ENCODE results near the gene CDH23. TPM values are rescaled to one million over a fixed set of nuclear protein-coding genes. Genes with fewer than 3 reads are reported as not detected.

The CDH23 gene
- total and polyA plus RNA-seq, 9 of the 15 experiments (the other 6 are each of a cell fraction or from before 2014, with no cell fraction given), result 0.18 to 1.2 (median 0.47) TPM

DNA sequence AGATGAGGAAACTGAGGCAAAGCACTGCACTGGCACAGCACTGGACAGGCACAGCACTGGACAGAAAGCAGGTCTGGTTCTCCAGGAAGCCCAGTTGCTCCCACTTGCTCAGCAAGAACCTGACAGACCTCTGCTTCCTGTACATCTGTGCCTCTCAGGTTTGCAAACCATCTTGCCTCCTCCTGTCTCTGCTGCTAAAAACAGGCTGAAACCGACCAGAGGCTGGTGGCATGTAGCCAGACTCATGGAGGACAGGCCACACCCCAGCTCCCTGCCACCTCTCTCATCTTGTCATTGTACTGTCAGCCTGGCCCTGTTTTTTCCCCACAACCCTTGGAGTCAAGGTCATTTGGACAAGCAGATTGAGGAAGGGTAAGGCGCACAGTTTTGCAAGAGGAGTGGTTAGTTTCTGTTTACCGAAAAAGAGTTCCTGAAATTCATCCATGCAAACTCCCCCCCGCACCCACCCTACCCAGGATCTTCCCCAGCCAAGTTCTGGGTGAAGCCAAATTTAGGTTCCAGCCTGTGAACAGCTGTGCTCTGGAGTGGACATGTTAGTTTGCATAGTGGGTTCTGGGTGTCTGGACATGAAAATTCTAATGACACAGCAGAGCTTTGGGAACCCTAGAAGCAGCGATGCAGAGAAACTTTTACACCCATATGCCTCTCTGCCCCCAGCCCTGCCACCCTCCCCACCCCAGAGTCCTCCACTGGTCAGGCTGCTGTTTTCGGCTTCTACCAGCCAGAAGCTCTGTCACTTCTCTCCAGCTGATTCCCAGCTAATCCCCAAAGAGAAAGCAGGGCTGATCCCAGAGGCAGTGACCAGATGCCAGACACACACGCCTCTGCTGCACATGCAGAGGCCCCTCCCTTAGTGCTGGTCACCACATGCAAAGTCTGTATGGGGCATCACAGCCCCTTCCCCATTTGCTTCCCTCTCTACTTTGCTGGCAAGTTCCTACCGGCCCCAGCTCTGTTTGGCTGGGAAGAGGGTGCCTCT is 331.3 kb downstream of the CDH23 start (continued):
- TF ChIP-seq, protein P1, sequence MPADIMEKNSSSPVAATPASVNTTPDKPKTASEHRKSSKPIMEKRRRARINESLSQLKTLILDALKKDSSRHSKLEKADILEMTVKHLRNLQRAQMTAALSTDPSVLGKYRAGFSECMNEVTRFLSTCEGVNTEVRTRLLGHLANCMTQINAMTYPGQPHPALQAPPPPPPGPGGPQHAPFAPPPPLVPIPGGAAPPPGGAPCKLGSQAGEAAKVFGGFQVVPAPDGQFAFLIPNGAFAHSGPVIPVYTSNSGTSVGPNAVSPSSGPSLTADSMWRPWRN (IDR thresholded peaks at IDR 0.05; ENCODE audit: low read depth), result no peak
- TF ChIP-seq, protein P2, sequence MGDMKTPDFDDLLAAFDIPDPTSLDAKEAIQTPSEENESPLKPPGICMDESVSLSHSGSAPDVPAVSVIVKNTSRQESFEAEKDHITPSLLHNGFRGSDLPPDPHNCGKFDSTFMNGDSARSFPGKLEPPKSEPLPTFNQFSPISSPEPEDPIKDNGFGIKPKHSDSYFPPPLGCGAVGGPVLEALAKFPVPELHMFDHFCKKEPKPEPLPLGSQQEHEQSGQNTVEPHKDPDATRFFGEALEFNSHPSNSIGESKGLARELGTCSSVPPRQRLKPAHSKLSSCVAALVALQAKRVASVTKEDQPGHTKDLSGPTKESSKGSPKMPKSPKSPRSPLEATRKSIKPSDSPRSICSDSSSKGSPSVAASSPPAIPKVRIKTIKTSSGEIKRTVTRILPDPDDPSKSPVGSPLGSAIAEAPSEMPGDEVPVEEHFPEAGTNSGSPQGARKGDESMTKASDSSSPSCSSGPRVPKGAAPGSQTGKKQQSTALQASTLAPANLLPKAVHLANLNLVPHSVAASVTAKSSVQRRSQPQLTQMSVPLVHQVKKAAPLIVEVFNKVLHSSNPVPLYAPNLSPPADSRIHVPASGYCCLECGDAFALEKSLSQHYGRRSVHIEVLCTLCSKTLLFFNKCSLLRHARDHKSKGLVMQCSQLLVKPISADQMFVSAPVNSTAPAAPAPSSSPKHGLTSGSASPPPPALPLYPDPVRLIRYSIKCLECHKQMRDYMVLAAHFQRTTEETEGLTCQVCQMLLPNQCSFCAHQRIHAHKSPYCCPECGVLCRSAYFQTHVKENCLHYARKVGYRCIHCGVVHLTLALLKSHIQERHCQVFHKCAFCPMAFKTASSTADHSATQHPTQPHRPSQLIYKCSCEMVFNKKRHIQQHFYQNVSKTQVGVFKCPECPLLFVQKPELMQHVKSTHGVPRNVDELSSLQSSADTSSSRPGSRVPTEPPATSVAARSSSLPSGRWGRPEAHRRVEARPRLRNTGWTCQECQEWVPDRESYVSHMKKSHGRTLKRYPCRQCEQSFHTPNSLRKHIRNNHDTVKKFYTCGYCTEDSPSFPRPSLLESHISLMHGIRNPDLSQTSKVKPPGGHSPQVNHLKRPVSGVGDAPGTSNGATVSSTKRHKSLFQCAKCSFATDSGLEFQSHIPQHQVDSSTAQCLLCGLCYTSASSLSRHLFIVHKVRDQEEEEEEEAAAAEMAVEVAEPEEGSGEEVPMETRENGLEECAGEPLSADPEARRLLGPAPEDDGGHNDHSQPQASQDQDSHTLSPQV (IDR thresholded peaks at IDR 0.05), result peak; percentile 43; the same call in 1 of the 2 replicates
- TF ChIP-seq U2AF1 (optimal IDR thresholded peaks at IDR 0.05; ENCODE audit: low read depth, low read length) (no peak), NCOR1 (IDR thresholded peaks at IDR 0.05) (no peak), ZNF696 (CRISPR knock-in tag; conservative IDR thresholded peaks at IDR 0.05) (no peak), ZNF224 (CRISPR knock-in tag; IDR thresholded peaks at IDR 0.05) (no peak), ESRRA (IDR thresholded peaks at IDR 0.05; ENCODE audit: borderline replicate concordance, low read depth) (peak; percentile 96), HDAC2 (IDR thresholded peaks at IDR 0.05) (peak; percentile 13; the same call in 1 of the 2 replicates), BCOR (IDR thresholded peaks at IDR 0.05) (peak; percentile 89), TRIM28 (IDR thresholded peaks at IDR 0.05) (no peak), GABPA (tag; conservative IDR thresholded peaks at IDR 0.05; ENCODE audit: low read depth) (no peak), SETDB1 (IDR thresholded peaks at IDR 0.05; ENCODE audit: low read length) (no peak), PTBP1 (IDR thresholded peaks at IDR 0.05; ENCODE audit: low read depth, low read length) (no peak), CHD4 (IDR thresholded peaks at IDR 0.05; ENCODE audit: insufficient read depth, insufficient replicate concordance, low read depth, low read length, poor library complexity, severe bottlenecking) (peak; percentile 19), NFIC (IDR thresholded peaks at IDR 0.05) (peak; percentile 82)
- TF ChIP-seq, protein P3, sequence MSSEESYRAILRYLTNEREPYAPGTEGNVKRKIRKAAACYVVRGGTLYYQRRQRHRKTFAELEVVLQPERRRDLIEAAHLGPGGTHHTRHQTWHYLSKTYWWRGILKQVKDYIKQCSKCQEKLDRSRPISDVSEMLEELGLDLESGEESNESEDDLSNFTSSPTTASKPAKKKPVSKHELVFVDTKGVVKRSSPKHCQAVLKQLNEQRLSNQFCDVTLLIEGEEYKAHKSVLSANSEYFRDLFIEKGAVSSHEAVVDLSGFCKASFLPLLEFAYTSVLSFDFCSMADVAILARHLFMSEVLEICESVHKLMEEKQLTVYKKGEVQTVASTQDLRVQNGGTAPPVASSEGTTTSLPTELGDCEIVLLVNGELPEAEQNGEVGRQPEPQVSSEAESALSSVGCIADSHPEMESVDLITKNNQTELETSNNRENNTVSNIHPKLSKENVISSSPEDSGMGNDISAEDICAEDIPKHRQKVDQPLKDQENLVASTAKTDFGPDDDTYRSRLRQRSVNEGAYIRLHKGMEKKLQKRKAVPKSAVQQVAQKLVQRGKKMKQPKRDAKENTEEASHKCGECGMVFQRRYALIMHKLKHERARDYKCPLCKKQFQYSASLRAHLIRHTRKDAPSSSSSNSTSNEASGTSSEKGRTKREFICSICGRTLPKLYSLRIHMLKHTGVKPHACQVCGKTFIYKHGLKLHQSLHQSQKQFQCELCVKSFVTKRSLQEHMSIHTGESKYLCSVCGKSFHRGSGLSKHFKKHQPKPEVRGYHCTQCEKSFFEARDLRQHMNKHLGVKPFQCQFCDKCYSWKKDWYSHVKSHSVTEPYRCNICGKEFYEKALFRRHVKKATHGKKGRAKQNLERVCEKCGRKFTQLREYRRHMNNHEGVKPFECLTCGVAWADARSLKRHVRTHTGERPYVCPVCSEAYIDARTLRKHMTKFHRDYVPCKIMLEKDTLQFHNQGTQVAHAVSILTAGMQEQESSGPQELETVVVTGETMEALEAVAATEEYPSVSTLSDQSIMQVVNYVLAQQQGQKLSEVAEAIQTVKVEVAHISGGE (CRISPR knock-in tag; IDR thresholded peaks at IDR 0.05), result 0 out of 6 replicates have a peak, but pooled peaks of 1 of the 3 experiments have one; percentile 2
- TF ChIP-seq, protein P4, sequence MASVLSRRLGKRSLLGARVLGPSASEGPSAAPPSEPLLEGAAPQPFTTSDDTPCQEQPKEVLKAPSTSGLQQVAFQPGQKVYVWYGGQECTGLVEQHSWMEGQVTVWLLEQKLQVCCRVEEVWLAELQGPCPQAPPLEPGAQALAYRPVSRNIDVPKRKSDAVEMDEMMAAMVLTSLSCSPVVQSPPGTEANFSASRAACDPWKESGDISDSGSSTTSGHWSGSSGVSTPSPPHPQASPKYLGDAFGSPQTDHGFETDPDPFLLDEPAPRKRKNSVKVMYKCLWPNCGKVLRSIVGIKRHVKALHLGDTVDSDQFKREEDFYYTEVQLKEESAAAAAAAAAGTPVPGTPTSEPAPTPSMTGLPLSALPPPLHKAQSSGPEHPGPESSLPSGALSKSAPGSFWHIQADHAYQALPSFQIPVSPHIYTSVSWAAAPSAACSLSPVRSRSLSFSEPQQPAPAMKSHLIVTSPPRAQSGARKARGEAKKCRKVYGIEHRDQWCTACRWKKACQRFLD (CRISPR knock-in tag; IDR thresholded peaks at IDR 0.05), result no peak
